ENCODE results near the gene RGS6.

Gene RGS6

DNA sequence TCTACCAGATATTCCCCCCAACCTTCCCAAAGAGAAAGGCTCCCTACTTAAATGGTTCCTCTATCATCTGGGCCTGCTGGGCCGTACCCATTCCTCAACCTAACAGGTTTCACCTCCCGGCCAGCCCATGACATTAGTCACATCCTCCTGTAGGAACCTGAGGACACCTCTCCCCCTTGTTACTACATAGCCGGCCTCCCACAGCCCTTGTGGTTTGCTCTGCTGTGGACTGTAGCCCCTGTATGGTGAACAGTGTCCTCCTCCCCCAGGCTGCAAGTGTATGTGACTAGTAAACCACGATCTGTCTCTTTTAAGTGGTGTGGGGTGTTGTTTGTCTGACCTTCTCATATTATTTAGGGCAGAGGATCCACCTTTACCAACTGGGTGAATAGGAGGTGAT is 371.7 kb downstream of the RGS6 start:
- H3K4me3 ChIP-seq (ENCODE audit: insufficient read length, low read depth), result no peak overlapping the region
- TF ChIP-seq SUZ12 (IDR thresholded peaks at IDR 0.05; ENCODE audit: extremely low read depth, insufficient read depth, insufficient read length), result no peak
- no peak for TF ChIP-seq ZNF274 (IDR thresholded peaks at IDR 0.05; ENCODE audit: low read depth, low read length)
- no peak for TF ChIP-seq YY1 (IDR thresholded peaks at IDR 0.05; ENCODE audit: insufficient read depth, insufficient read length)
- H3K27me3 ChIP-seq (ENCODE audit: insufficient read depth, insufficient read length), result no peaks in the 10 kb centered on the region
- peaks cover 13% of the 10 kb centered on the region for H3K9me3 ChIP-seq (ENCODE audit: insufficient read depth, low read length)
- DNase-seq (ENCODE audit: low read depth, low spot score), result no peak
- H3K36me3 ChIP-seq (ENCODE audit: insufficient read depth, insufficient read length, low read length), result no peaks in the 10 kb centered on the region
- no peaks in the 10 kb centered on the region for H3K4me1 ChIP-seq (ENCODE audit: insufficient read depth, insufficient read length)
- H3K9ac ChIP-seq (ENCODE audit: insufficient read length, low read depth), result no peak overlapping the region

DNA sequence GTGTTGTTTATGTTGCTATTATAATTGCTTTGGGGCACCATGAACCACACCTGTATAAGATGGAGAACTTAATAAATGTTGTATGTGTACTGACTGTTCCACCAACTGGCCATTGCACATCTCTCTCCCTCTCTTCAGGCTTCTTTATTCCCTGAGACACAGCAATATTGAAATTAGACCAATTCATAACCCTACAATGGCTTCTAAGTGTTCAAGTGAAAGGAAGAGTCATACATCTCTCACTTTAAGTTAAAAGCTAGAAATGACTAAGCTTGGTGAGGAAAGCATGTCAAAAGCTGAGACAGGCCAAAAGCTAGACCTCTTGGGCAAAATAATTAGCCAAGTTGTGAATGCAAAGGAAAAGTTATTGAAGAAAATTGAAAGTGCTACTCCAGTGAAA is 373.3 kb downstream of the RGS6 start:
- no peaks in the 10 kb centered on the region for H3K36me3 ChIP-seq (ENCODE audit: insufficient read depth, insufficient read length, low read length)
- H3K4me3 ChIP-seq (ENCODE audit: insufficient read length, low read depth), result no peak overlapping the region
- DNase-seq (ENCODE audit: low read depth, low spot score), result no peak
- TF ChIP-seq YY1 (IDR thresholded peaks at IDR 0.05; ENCODE audit: insufficient read depth, insufficient read length) (no peak), ZNF274 (IDR thresholded peaks at IDR 0.05; ENCODE audit: low read depth, low read length) (no peak), SUZ12 (IDR thresholded peaks at IDR 0.05; ENCODE audit: extremely low read depth, insufficient read depth, insufficient read length) (no peak)
- H3K9me3 ChIP-seq (ENCODE audit: insufficient read depth, low read length), result peaks cover 13% of the 10 kb centered on the region
- H3K9ac ChIP-seq (ENCODE audit: insufficient read length, low read depth), result no peak overlapping the region
- H3K27me3 ChIP-seq (ENCODE audit: insufficient read depth, insufficient read length), result no peaks in the 10 kb centered on the region
- H3K4me1 ChIP-seq (ENCODE audit: insufficient read depth, insufficient read length), result no peaks in the 10 kb centered on the region

DNA sequence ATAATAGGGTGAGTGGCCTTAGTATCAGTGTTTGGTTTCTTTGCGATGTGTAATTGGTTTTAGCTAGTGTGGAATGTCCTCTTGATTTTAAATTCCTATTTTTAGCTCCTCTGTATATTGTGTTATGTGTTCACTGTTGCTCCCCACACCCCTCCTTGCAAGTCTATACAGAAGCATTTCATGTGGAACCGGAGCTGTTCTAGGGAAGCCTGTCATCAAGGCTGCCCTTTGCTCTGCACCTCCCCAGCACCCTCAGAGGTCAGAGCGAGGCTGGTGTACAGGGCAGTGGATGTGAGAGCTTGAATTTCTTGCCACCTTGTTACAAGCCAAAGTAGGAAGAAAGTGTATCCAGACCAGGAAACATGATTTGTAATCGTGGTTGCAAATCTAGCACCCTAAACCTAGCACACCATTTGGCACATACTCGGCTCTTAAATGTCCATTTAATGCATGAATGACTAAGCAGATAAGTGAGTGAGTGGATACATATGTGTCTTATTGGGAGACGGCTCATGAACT is 376.8 kb downstream of the RGS6 start:
- TF ChIP-seq YY1 (IDR thresholded peaks at IDR 0.05; ENCODE audit: insufficient read depth, insufficient read length) (no peak), ZNF274 (IDR thresholded peaks at IDR 0.05; ENCODE audit: low read depth, low read length) (no peak), SUZ12 (IDR thresholded peaks at IDR 0.05; ENCODE audit: extremely low read depth, insufficient read depth, insufficient read length) (no peak)
- Histone ChIP-seq H3K4me3 (ENCODE audit: insufficient read length, low read depth) (no peak overlapping the region), H3K9ac (ENCODE audit: insufficient read length, low read depth) (no peak overlapping the region), H3K4me1 (ENCODE audit: insufficient read depth, insufficient read length) (no peaks in the 10 kb centered on the region), H3K9me3 (ENCODE audit: insufficient read depth, low read length) (peaks cover 13% of the 10 kb centered on the region), H3K36me3 (ENCODE audit: insufficient read depth, insufficient read length, low read length) (no peaks in the 10 kb centered on the region), H3K27me3 (ENCODE audit: insufficient read depth, insufficient read length) (no peaks in the 10 kb centered on the region)
- no peak for DNase-seq (ENCODE audit: low read depth, low spot score)

DNA sequence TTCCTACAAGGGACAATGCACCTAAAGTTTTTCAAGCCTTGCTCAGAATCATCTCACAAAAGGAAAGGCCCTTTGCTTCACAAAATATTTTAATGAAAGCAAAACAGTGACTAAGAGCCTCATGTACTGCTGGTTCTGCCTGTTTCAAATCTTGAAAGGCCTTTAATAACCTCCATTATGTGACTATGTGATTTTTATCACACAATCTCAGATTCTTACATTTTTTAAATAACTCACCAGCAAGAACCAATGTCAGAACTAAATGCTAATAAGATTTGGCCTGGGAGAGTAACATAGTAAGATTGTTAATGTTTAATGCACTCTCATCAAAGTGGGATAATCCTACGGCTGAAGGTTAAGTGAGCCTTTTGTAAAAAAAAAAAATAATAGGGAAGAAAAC is 378.9 kb downstream of the RGS6 start:
- TF ChIP-seq YY1 (IDR thresholded peaks at IDR 0.05; ENCODE audit: insufficient read depth, insufficient read length), result no peak
- TF ChIP-seq ZNF274 (IDR thresholded peaks at IDR 0.05; ENCODE audit: low read depth, low read length), result no peak
- TF ChIP-seq SUZ12 (IDR thresholded peaks at IDR 0.05; ENCODE audit: extremely low read depth, insufficient read depth, insufficient read length), result no peak
- Histone ChIP-seq H3K9ac (ENCODE audit: insufficient read length, low read depth) (no peak overlapping the region), H3K9me3 (ENCODE audit: insufficient read depth, low read length) (peaks cover 4% of the 10 kb centered on the region), H3K27me3 (ENCODE audit: insufficient read depth, insufficient read length) (no peaks in the 10 kb centered on the region), H3K36me3 (ENCODE audit: insufficient read depth, insufficient read length, low read length) (no peaks in the 10 kb centered on the region), H3K4me1 (ENCODE audit: insufficient read depth, insufficient read length) (no peaks in the 10 kb centered on the region), H3K4me3 (ENCODE audit: insufficient read length, low read depth) (no peak overlapping the region)
- no peak for DNase-seq (ENCODE audit: low read depth, low spot score)

DNA sequence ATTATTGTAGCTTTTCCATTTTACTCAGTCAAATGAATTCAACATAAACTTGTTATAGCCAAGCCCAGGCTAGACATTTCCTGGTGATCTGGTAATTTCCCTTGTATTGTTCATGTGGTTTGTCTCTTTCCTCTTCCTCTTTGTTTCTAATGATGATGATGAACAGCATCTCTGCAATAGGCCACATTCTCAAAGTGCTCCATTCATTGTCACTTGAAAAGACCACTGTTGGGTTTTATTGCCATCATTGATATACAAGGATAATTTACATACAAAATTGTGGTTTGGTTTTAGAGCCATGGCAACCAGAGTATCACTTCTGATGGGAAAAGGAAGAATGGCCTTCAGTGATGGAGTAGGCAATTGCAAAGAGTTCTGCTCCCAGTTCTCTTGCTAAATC is 379.3 kb downstream of the RGS6 start:
- H3K9me3 ChIP-seq (ENCODE audit: insufficient read depth, low read length), result no peaks in the 10 kb centered on the region
- no peaks in the 10 kb centered on the region for H3K27me3 ChIP-seq (ENCODE audit: insufficient read depth, insufficient read length)
- no peak overlapping the region for H3K4me3 ChIP-seq (ENCODE audit: insufficient read length, low read depth)
- H3K9ac ChIP-seq (ENCODE audit: insufficient read length, low read depth), result no peak overlapping the region
- H3K36me3 ChIP-seq (ENCODE audit: insufficient read depth, insufficient read length, low read length), result no peaks in the 10 kb centered on the region
- no peaks in the 10 kb centered on the region for H3K4me1 ChIP-seq (ENCODE audit: insufficient read depth, insufficient read length)
- TF ChIP-seq ZNF274 (IDR thresholded peaks at IDR 0.05; ENCODE audit: low read depth, low read length) (no peak), YY1 (IDR thresholded peaks at IDR 0.05; ENCODE audit: insufficient read depth, insufficient read length) (no peak), SUZ12 (IDR thresholded peaks at IDR 0.05; ENCODE audit: extremely low read depth, insufficient read depth, insufficient read length) (no peak)
- no peak for DNase-seq (ENCODE audit: low read depth, low spot score)

DNA sequence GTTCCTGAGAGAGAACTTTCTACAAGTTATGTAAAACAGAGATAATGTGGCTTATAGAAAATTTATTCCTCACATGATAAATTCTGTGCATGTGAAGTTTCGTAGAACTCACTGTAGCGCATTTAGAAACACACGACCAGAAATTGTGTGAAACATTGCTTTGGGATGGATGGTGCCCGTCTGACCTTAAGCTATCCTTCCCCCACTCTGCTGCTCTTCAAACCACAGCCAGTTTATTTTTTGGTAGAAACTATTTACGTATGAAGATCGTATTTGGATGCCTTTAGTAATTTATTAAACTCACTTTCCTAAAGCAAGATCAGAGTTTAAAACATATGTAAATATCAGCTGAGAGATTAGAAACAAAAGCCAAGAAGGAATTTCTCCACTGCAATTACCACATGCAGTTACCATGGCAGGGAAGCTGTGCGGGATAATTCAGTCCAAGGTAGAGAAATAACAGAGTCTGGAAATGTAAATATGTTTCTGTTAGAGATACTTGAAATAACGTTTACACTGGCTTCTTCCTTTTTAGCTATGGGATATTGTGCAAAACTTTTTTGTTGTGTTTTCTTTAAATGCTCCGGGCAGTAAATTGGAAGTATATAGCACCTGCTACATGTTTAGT is 382.7 kb downstream of the RGS6 start:
- no peak for DNase-seq (ENCODE audit: low read depth, low spot score)
- H3K36me3 ChIP-seq (ENCODE audit: insufficient read depth, insufficient read length, low read length), result no peaks in the 10 kb centered on the region
- no peaks in the 10 kb centered on the region for H3K4me1 ChIP-seq (ENCODE audit: insufficient read depth, insufficient read length)
- H3K27me3 ChIP-seq (ENCODE audit: insufficient read depth, insufficient read length), result no peaks in the 10 kb centered on the region
- no peak overlapping the region for H3K9ac ChIP-seq (ENCODE audit: insufficient read length, low read depth)
- TF ChIP-seq ZNF274 (IDR thresholded peaks at IDR 0.05; ENCODE audit: low read depth, low read length), result no peak
- no peak for TF ChIP-seq SUZ12 (IDR thresholded peaks at IDR 0.05; ENCODE audit: extremely low read depth, insufficient read depth, insufficient read length)
- no peak for TF ChIP-seq YY1 (IDR thresholded peaks at IDR 0.05; ENCODE audit: insufficient read depth, insufficient read length)
- H3K9me3 ChIP-seq (ENCODE audit: insufficient read depth, low read length), result no peaks in the 10 kb centered on the region
- H3K4me3 ChIP-seq (ENCODE audit: insufficient read length, low read depth), result no peak overlapping the region

DNA sequence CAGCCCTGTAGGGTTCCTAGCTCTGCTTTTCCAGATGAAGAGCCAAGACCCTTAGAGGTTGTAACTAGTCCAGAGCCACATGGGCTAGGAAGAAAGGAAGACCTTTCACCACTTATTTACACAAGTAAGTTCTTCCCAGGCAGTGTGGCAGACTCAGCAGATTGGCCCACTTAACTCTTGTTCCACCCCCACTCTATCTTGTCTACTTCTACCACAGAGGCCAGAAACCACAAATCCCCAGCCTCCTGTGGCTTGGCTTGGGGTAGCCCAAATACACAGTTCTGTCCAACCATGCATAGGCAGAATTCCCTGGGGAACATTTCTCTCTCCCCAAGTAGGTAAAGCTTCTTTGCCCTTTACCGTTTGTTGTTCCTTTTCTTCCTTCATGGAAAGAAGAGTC is 383.5 kb downstream of the RGS6 start:
- DNase-seq (ENCODE audit: low read depth, low spot score), result no peak
- no peak overlapping the region for H3K9ac ChIP-seq (ENCODE audit: insufficient read length, low read depth)
- H3K4me1 ChIP-seq (ENCODE audit: insufficient read depth, insufficient read length), result no peaks in the 10 kb centered on the region
- H3K36me3 ChIP-seq (ENCODE audit: insufficient read depth, insufficient read length, low read length), result no peaks in the 10 kb centered on the region
- no peaks in the 10 kb centered on the region for H3K9me3 ChIP-seq (ENCODE audit: insufficient read depth, low read length)
- TF ChIP-seq SUZ12 (IDR thresholded peaks at IDR 0.05; ENCODE audit: extremely low read depth, insufficient read depth, insufficient read length) (no peak), ZNF274 (IDR thresholded peaks at IDR 0.05; ENCODE audit: low read depth, low read length) (no peak), YY1 (IDR thresholded peaks at IDR 0.05; ENCODE audit: insufficient read depth, insufficient read length) (no peak)
- no peaks in the 10 kb centered on the region for H3K27me3 ChIP-seq (ENCODE audit: insufficient read depth, insufficient read length)
- no peak overlapping the region for H3K4me3 ChIP-seq (ENCODE audit: insufficient read length, low read depth)
